K562 (cell line): Measurements from ENCODE around the gene DNASE2. TPM values are rescaled to one million over a fixed set of nuclear protein-coding genes. Genes with fewer than 3 reads are reported as not detected.

Experiments used
- CBX3 ChIP-seq, 2 experiments: IDR thresholded peaks; 1 replicate in 1 of 2; 2 replicates in 1 of 2; pipeline ENCODE4 v1.6.1; 2012; ENCODE audit warnings: inconsistent platforms in 2 of 2, low read length in 2 of 2, borderline replicate concordance in 1 of 2, control low read depth in 1 of 2
- CBX5 ChIP-seq: IDR thresholded peaks from 2 replicates; pipeline ENCODE4 v1.6.1; 2014; ENCODE audit warnings: low read depth, borderline replicate concordance
- CREB5 ChIP-seq: fragments of 250-450 bp; sonication (Bioruptor Pico); IDR thresholded peaks from 2 replicates; pipeline ENCODE4 v1.5.0; 2020; ENCODE audit warnings: mild to moderate bottlenecking
- CREM ChIP-seq: IDR thresholded peaks from 2 replicates; pipeline ENCODE4 v1.6.1; 2014; ENCODE audit warnings: antibody characterized with exemption, low read depth
- E2F6 ChIP-seq, 2 experiments: IDR thresholded peaks; 2 replicates each; pipeline ENCODE4 v1.6.1; 2011; ENCODE audit warnings: borderline replicate concordance in 1 of 2, control low read depth in 1 of 2, low read depth in 1 of 2, low read length in 1 of 2, mild to moderate bottlenecking in 1 of 2, mixed read lengths in 1 of 2, moderate library complexity in 1 of 2; ENCODE audit not compliant: insufficient read depth in 1 of 2, insufficient read length in 1 of 2, poor library complexity in 1 of 2, severe bottlenecking in 1 of 2; ENCODE audit errors: extremely low read depth in 1 of 2
- ESRRB ChIP-seq: fragments of 250-450 bp; sonication (Bioruptor Pico); IDR thresholded peaks from 2 replicates; pipeline ENCODE4 v1.5.0; 2020; ENCODE audit warnings: mild to moderate bottlenecking, moderate library complexity, borderline replicate concordance
- ETS2 ChIP-seq: IDR thresholded peaks from 2 replicates; pipeline ENCODE4 v1.6.1; 2016; ENCODE audit warnings: borderline replicate concordance, missing genetic modification characterization, mild to moderate bottlenecking, moderate library complexity, missing compliant biosample characterization; ENCODE audit not compliant: poor library complexity, severe bottlenecking
- FOXK2 ChIP-seq, 2 experiments: fragments of 450-650 bp; IDR thresholded peaks in 1 of 2; conservative IDR thresholded peaks in 1 of 2; 2 replicates each; pipeline ENCODE4 v1.6.1; 2016; ENCODE audit warnings: low read depth in 2 of 2, mild to moderate bottlenecking in 1 of 2
- KLF6 ChIP-seq: fragments of 250-450 bp; sonication (Bioruptor Pico); IDR thresholded peaks from 2 replicates; pipeline ENCODE4 v1.4.0; 2020; ENCODE audit warnings: mild to moderate bottlenecking, moderate library complexity, borderline replicate concordance
- RAD51 ChIP-seq: fragments of 450-650 bp; IDR thresholded peaks from 2 replicates; pipeline ENCODE4 v1.7.1; 2016; ENCODE audit warnings: low read depth, mild to moderate bottlenecking, borderline replicate concordance
- RFX7 ChIP-seq: fragments of 250-450 bp; sonication (Bioruptor Pico); IDR thresholded peaks from 2 replicates; pipeline ENCODE4 v1.5.1; 2021; ENCODE audit warnings: mild to moderate bottlenecking
- TBL1XR1 ChIP-seq, 2 experiments: IDR thresholded peaks; 2 replicates each; pipeline ENCODE4 v1.6.1; 2012; ENCODE audit warnings: improper control_type of control experiment in 2 of 2, low read length in 2 of 2, mild to moderate bottlenecking in 1 of 2
- ZC3H4 ChIP-seq: sonication (generic); formaldehyde crosslinking; IDR thresholded peaks from 2 replicates; pipeline ENCODE4 v1.9.0; 2021; ENCODE audit warnings: missing genetic modification reagents, borderline replicate concordance
- ZC3H8 ChIP-seq: fragments of 450-650 bp; IDR thresholded peaks from 2 replicates; pipeline ENCODE4 v1.6.1; 2017
- ZNF133 ChIP-seq: fragments of 250-450 bp; sonication (Bioruptor Pico); IDR thresholded peaks from 2 replicates; pipeline ENCODE4 v1.4.0; 2020; ENCODE audit warnings: mild to moderate bottlenecking
- ZNF197 ChIP-seq: fragments of 200-800 bp; sonication (Bioruptor generic); IDR thresholded peaks from 2 replicates; pipeline ENCODE4 v1.6.1; 2016; ENCODE audit warnings: low read depth, missing genetic modification characterization, missing compliant biosample characterization
- ZNF431 ChIP-seq: sonication (generic); formaldehyde crosslinking; IDR thresholded peaks from 2 replicates; pipeline ENCODE4 v1.8.0; 2022; ENCODE audit warnings: mild to moderate bottlenecking, missing genetic modification reagents
- ZNF77 ChIP-seq: fragments of 250-450 bp; sonication (Bioruptor Pico); IDR thresholded peaks from 2 replicates; pipeline ENCODE4 v1.5.0; 2020
- polyA plus RNA-seq, 8 experiments: library from polyadenylated mRNA; depleted of rRNA in 4 of 8; stranded (reverse) in 5 of 8; unstranded in 3 of 8; fragments of >200 nt; fragmentation: Nextera tagmentation in 2 of 8; fragmentation: Illumina TruSeq in 1 of 8; extraction: Ambion mirVana in 2 of 8; extraction: Trizol in 1 of 8; gene quantifications; 2 replicates each; pipeline versions ENCODE4 v1.2.1 to v1.2.3, GENCODE V29; 2011 to 2014; ENCODE audit warnings: inconsistent platforms in 1 of 8, missing spikeins in 1 of 8
- total RNA-seq, 7 experiments: library from RNA; depleted of rRNA in 6 of 7; stranded (reverse); fragments of >200 nt in 6 of 7; fragmentation: Illumina TruSeq in 2 of 7; extraction: Trizol in 2 of 7; gene quantifications; 2 replicates each; pipeline versions ENCODE4 v1.2.1 to v1.2.3, GENCODE V29; 2011 to 2021; ENCODE audit warnings: low replicate concordance in 1 of 7
- TF ChIP-seq, protein P1 (sequence below), 3 experiments: IDR thresholded peaks in 2 of 3; conservative IDR thresholded peaks in 1 of 3; 2 replicates each; pipeline ENCODE4 v1.5.1; 2011 to 2012; ENCODE audit warnings: low read length in 3 of 3, mild to moderate bottlenecking in 3 of 3, control low read depth in 2 of 3, improper control_type of control experiment in 1 of 3, inconsistent platforms in 1 of 3, low read depth in 1 of 3, mixed read lengths in 1 of 3, moderate library complexity in 1 of 3; ENCODE audit not compliant: insufficient read depth in 2 of 3
- TF ChIP-seq, protein P2 (sequence below): sonication (generic); formaldehyde crosslinking; IDR thresholded peaks from 2 replicates; pipeline ENCODE4 v1.8.1; 2023; ENCODE audit warnings: mild to moderate bottlenecking, missing genetic modification reagents

DNASE2 gene
- total and polyA plus RNA-seq, 9 of the 15 experiments (the other 6 are each of a cell fraction or from before 2014, with no cell fraction given) = 4.4 to 27.0 (median 20.2) TPM

GRCh38 chr19:12872941-12873890 is 8.0 kb downstream of the DNASE2 start (continued):
- TF ChIP-seq ZNF133 (CRISPR knock-in tag) (no peak), FOXK2 (conservative IDR thresholded peaks at IDR 0.05 in 1 of 2, IDR thresholded peaks at IDR 0.05 in 1 of 2; ENCODE audit: low read depth in 2 of 2) (no peak), RFX7 (no peak), KLF6 (no peak), ETS2 (no peak), CBX5 (peak; percentile 27; the same call in 1 of the 2 replicates), CBX3 (IDR thresholded peaks at IDR 0.05; ENCODE audit: borderline replicate concordance in 1 of 2, low read length in 2 of 2) (peak in 1 of 2 experiments; percentile 47; a peak in 1 of 3 replicates), CREM (no peak), CREB5 (CRISPR knock-in tag) (no peak), ZNF197 (CRISPR knock-in tag) (no peak), ZC3H8 (no peak), ZNF77 (CRISPR knock-in tag) (no peak), RAD51 (no peak), ESRRB (CRISPR knock-in tag) (no peak), ZC3H4 (CRISPR knock-in tag) (no peak), E2F6 (IDR thresholded peaks at IDR 0.05; ENCODE audit: borderline replicate concordance in 1 of 2, extremely low read depth in 1 of 2, insufficient read depth in 1 of 2, insufficient read length in 1 of 2, low read depth in 1 of 2, low read length in 1 of 2, poor library complexity in 1 of 2, severe bottlenecking in 1 of 2) (no peak), ZNF431 (no peak), TBL1XR1 (IDR thresholded peaks at IDR 0.05; ENCODE audit: low read length in 2 of 2) (no peak)
- TF ChIP-seq, protein P1, sequence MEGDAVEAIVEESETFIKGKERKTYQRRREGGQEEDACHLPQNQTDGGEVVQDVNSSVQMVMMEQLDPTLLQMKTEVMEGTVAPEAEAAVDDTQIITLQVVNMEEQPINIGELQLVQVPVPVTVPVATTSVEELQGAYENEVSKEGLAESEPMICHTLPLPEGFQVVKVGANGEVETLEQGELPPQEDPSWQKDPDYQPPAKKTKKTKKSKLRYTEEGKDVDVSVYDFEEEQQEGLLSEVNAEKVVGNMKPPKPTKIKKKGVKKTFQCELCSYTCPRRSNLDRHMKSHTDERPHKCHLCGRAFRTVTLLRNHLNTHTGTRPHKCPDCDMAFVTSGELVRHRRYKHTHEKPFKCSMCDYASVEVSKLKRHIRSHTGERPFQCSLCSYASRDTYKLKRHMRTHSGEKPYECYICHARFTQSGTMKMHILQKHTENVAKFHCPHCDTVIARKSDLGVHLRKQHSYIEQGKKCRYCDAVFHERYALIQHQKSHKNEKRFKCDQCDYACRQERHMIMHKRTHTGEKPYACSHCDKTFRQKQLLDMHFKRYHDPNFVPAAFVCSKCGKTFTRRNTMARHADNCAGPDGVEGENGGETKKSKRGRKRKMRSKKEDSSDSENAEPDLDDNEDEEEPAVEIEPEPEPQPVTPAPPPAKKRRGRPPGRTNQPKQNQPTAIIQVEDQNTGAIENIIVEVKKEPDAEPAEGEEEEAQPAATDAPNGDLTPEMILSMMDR (IDR thresholded peaks at IDR 0.05 in 2 of 3, conservative IDR thresholded peaks at IDR 0.05 in 1 of 3; ENCODE audit: insufficient read depth in 2 of 3, low read depth in 1 of 3, low read length in 3 of 3) = no peak
- TF ChIP-seq, protein P2, sequence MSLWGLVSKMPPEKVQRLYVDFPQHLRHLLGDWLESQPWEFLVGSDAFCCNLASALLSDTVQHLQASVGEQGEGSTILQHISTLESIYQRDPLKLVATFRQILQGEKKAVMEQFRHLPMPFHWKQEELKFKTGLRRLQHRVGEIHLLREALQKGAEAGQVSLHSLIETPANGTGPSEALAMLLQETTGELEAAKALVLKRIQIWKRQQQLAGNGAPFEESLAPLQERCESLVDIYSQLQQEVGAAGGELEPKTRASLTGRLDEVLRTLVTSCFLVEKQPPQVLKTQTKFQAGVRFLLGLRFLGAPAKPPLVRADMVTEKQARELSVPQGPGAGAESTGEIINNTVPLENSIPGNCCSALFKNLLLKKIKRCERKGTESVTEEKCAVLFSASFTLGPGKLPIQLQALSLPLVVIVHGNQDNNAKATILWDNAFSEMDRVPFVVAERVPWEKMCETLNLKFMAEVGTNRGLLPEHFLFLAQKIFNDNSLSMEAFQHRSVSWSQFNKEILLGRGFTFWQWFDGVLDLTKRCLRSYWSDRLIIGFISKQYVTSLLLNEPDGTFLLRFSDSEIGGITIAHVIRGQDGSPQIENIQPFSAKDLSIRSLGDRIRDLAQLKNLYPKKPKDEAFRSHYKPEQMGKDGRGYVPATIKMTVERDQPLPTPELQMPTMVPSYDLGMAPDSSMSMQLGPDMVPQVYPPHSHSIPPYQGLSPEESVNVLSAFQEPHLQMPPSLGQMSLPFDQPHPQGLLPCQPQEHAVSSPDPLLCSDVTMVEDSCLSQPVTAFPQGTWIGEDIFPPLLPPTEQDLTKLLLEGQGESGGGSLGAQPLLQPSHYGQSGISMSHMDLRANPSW = no peak
